ENCODE results near the gene JADE3. TPM values are rescaled to one million over a fixed set of nuclear protein-coding genes. Genes with fewer than 3 reads are reported as not detected.

The JADE3 gene
- total RNA-seq, 1 donor from 2014 or later = 22.5 TPM

GRCh38 chrX:46978341-46979291, 66.4 kb downstream of the JADE3 start:
- no peak overlapping the region for H3K4me3 Mint-ChIP-seq (ENCODE audit: low read depth)
- DNase-seq (ENCODE audit: low spot score, unreplicated experiment) = peak; percentile 24
- no peaks in the 10 kb centered on the region for H3K27me3 Mint-ChIP-seq
- H3K27ac Mint-ChIP-seq = no peak overlapping the region
- peaks cover 6% of the 10 kb centered on the region for H3K4me1 Mint-ChIP-seq (ENCODE audit: low read depth)
- H3K9me3 Mint-ChIP-seq (ENCODE audit: low read depth) = peaks cover 12% of the 10 kb centered on the region
- peak; percentile 61 for TF ChIP-seq CTCF (IDR thresholded peaks at IDR 0.05; ENCODE audit: unreplicated experiment)
- H3K36me3 Mint-ChIP-seq (ENCODE audit: insufficient read depth) = no peaks in the 10 kb centered on the region

DNA sequence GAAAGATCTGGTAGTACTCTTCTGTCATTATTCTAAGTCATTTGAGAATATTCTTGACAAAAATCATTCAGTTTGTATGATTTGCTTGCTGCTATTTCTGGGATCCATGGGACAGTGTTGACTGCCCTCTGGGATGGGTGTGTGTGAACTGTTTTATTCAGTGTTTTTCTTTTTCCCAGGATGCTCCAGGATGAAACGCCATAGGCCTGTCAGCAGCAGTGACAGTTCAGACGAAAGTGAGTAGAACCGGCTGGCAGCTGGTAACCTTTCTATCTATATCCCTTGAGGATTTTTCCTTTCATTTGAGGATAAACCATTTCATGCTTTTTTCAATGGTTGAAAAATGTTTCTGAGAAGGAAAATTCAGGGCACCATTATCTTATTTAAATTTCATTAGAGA, 72.5 kb downstream of the JADE3 start:
- peaks cover 19% of the 10 kb centered on the region for H3K36me3 Mint-ChIP-seq (ENCODE audit: insufficient read depth)
- TF ChIP-seq CTCF (IDR thresholded peaks at IDR 0.05; ENCODE audit: unreplicated experiment) = no peak
- H3K4me1 Mint-ChIP-seq (ENCODE audit: low read depth) = no peaks in the 10 kb centered on the region
- no peaks in the 10 kb centered on the region for H3K27me3 Mint-ChIP-seq
- no peak overlapping the region for H3K4me3 Mint-ChIP-seq (ENCODE audit: low read depth)
- no peak overlapping the region for H3K27ac Mint-ChIP-seq
- H3K9me3 Mint-ChIP-seq (ENCODE audit: low read depth) = peaks cover 22% of the 10 kb centered on the region
- DNase-seq (ENCODE audit: low spot score, unreplicated experiment) = no peak

- no peaks in the 10 kb centered on the region for H3K27me3 Mint-ChIP-seq
- no peak overlapping the region for H3K4me3 Mint-ChIP-seq (ENCODE audit: low read depth)
- H3K9me3 Mint-ChIP-seq (ENCODE audit: low read depth) = peaks cover 36% of the 10 kb centered on the region
- H3K27ac Mint-ChIP-seq = no peak overlapping the region
- DNase-seq (ENCODE audit: low spot score, unreplicated experiment) = no peak
- H3K4me1 Mint-ChIP-seq (ENCODE audit: low read depth) = peaks cover 3% of the 10 kb centered on the region
- TF ChIP-seq CTCF (IDR thresholded peaks at IDR 0.05; ENCODE audit: unreplicated experiment) = no peak
- peaks cover 32% of the 10 kb centered on the region for H3K36me3 Mint-ChIP-seq (ENCODE audit: insufficient read depth)
Observed at GRCh38 chrX:46989548-46989947, 77.3 kb downstream of the JADE3 start.

DNA sequence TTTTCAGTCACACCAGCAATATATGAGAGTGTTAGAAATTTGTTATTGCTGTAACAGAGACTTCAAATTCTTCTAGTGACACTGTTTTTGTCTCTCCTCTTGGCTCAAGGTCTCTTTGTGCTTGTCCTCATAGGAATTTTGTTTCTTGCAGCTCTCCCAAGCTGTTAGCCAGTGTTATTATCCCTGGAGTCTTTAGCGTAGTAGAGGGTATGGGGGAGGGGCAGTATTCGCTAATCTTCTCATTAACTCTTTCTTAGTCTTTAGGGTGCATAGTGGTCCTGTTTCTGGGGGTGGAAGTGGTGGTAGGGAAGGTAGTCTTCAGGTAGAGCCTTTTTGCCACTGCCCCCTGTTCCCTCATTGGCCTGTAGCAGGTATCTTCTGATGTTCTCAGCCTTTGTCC, 79.4 kb downstream of the JADE3 start:
- Mint-ChIP-seq H3K27me3 (no peaks in the 10 kb centered on the region), H3K4me3 (ENCODE audit: low read depth) (no peak overlapping the region), H3K36me3 (ENCODE audit: insufficient read depth) (peaks cover 30% of the 10 kb centered on the region), H3K9me3 (ENCODE audit: low read depth) (peaks cover 36% of the 10 kb centered on the region), H3K4me1 (ENCODE audit: low read depth) (peaks cover 3% of the 10 kb centered on the region), H3K27ac (no peak overlapping the region)
- no peak for TF ChIP-seq CTCF (IDR thresholded peaks at IDR 0.05; ENCODE audit: unreplicated experiment)
- DNase-seq (ENCODE audit: low spot score, unreplicated experiment) = no peak

DNA sequence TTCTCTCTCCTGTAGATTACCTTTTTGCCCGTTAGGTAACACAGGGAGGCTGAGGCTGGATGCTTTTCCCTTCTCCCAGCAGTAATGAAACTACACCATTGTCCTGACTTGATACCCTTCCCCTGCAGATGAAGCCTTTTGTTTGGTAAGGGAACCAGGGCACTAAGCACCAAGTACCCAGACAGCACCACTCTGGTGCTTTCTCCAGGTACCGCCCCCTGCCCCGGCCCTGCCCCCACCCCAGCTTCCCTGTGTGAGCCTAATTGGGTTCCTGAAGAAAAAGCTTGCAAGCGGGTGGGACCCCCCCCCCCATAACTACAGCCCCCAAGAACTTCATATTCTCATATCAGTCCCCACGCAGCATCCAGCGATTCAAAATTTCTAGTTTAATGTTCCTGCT, 79.8 kb downstream of the JADE3 start:
- Mint-ChIP-seq H3K9me3 (ENCODE audit: low read depth) (peaks cover 36% of the 10 kb centered on the region), H3K4me1 (ENCODE audit: low read depth) (peaks cover 3% of the 10 kb centered on the region), H3K27ac (no peak overlapping the region), H3K27me3 (no peaks in the 10 kb centered on the region), H3K4me3 (ENCODE audit: low read depth) (no peak overlapping the region), H3K36me3 (ENCODE audit: insufficient read depth) (peaks cover 30% of the 10 kb centered on the region)
- no peak for TF ChIP-seq CTCF (IDR thresholded peaks at IDR 0.05; ENCODE audit: unreplicated experiment)
- no peak for DNase-seq (ENCODE audit: low spot score, unreplicated experiment)
